ENCODE measurements around the gene AOPEP.
"Not testable (repeated sequence)": the region's sequence is repeated elsewhere in the genome, so short reads cannot be mapped to it uniquely, and the experiment has no call there.

Gene AOPEP

DNA sequence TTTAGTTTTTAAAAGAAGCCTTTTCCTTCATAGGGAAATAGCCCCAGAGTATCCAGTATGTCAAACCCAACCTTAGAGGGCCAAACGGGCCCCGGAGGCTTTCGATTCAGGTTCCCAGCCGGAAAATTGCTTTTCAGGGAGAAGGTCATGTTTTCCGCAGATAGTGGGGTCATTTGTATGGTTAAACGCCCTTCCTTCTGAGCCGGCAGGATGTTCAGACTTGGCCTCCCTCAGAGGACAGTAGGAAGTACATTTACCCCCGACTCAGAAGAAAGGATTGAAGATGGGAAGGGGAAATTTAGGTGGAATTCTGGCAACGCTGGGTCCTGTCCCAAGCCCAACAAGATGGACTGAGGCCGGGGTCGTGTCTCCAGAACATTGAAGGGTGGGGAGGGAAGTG, 195.2 kb downstream of the AOPEP start:
- no peak for DNase-seq

- DNase-seq, result no peak
Observed at GRCh38 chr9:94922098-94922607, 195.7 kb downstream of the AOPEP start.

DNA sequence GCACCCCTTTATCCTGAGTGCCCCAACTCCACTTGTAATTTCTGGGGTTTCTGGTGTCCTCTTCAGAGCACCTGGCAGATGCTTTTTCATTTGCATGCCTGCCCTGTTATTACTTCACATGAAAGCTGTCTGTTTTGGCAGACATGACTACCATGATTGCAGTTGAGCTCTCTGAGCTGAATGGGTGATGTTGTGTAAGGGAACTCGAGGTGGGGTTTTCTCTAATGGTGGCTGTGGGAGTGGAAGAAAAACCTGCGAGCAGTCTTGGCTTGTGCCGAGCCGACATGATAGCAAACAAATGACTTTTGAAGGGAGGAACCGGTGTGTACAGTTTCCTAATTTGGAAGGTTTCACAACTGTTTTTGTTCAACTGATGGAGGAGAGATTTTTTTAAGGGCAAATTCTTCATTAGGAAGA, 196.2 kb downstream of the AOPEP start:
- no peak for DNase-seq

DNA sequence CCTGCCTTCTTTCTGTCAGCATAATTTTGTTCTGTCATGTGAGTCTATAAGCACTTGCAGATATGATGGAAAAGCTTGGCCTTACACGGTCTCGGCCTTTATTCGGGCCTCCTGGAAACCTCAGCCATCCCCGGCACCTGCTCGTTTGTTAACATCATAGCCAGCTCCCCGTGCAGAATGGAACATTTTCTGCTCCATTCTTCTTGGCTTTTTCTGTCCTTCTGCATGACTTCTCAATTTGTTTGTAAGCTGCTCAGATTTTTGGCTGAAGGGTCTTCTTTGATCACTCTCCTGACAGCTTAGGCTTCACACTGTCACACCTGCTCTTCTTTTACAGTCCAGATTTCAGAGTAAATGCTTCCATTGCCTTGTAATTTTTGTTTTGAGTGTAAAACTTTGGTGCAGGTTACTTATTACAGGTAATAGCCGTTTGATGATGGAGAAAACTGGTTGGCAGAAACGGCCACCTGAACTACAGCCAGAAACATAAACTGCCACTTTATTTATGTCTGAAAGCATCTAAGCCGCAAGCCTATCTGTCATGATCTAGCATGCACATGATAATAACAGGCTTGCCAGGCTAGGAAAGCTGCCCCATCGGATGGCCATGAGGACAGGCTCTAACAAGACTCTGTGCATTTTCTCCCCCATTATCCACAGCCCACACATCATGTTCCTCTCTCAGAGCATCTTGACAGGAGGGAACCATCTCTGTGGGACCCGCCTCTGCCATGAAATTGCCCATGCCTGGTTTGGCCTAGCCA, 197.0 kb downstream of the AOPEP start:
- DNase-seq, result no peak

- no peak for DNase-seq
Observed at GRCh38 chr9:94925751-94926430, 199.4 kb downstream of the AOPEP start.

DNA sequence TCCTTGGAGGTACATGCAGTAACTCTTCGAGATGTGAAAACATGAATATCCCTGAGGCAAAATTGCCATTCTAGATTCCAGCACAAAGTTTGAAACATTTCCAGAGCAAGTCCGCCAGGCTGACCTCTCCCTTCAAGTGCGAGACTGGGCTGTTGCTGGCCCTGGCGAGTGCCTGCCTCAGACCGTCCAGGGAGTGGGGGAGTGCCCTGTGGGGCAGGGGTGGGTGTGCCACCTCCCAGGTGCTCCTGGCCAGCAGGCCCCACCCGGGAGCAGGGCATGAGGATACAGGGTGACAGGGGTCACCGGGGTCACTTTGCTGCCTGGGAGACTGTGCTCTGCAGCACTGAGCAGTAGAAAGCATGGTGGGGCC, 199.9 kb downstream of the AOPEP start:
- DNase-seq, result no peak

DNA sequence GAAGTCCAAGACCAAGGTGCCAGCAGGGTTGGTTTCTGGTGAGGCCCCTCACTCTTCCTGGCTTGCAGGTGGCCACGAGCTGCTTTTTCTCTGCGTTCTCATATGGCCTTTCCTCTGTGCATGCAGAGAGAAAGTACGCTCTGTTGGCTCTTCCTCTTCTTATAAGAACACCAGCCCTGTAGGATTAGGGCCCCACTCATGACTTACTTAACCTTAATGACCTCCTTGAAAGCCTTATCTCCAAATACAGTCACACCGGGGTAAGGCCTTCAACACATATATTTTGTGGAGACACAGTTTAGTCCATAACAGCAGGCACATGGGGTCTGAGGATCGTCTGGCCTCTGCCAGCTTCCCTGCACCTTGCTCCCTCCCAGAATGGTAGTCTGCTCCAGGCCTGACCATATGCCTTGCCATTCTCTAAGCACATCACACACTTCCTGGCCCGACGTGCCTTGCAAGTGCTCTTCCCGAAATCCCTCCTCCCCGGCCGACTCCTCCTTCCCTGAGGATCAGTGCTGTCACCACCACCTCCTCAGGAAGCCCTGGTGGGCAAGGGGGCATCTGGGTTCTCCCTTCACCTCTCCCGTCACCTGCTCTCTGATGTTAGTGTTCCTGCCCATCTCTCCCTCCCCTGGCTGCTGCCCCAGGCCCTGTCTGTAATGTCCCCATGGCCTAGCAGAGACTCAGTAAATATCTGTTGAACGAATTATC, 200.7 kb downstream of the AOPEP start:
- no peak for DNase-seq

DNA sequence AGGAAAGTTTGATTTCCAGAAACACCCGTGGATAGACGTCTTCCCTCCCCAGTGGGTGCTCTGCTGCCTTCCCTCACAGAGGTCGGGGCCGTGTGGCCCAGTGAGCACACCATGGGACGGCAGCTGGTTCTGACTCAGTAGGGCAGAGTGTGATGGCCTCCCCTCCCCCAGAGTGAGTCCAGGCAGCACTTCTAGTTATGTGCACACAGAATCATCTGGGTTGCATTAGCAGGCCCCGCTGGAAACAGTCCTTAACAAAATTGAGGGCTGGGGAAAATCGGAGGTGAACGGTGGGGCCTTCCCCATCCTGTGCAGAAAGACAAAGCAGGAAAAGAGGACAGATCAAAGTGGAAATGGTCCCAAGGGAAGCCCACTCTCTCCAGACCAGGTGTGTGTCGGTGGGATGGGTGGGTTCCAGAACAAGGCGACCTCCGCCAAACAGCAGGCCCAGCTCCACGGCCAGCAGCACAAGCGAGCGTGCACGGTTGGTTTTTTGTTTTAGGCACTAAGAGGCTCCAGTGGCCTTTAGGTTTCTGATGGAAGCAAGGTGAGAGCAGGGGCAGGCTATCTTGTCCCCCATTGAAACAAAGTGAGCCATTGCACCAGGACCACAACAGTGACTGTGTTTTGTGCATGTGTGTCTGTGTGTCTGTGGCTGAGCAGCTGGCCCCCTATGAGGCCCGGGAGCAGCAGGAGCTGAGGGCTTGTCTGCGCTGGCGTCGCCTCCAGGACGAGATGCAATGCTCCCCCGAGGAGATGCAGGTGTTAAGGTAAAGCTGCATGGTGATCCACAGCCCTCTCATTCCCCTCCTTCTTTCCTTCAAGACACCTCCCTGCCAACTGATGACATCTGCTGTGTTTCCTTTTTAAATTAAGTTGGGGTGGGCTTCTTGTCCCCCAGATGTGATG, 201.5 kb downstream of the AOPEP start:
- no peak for DNase-seq

GRCh38 chr9:94928691-94929368, 202.3 kb downstream of the AOPEP start:
- DNase-seq, result no peak

- DNase-seq, result no peak
Observed at GRCh38 chr9:94929369-94929756, 202.9 kb downstream of the AOPEP start.

DNA sequence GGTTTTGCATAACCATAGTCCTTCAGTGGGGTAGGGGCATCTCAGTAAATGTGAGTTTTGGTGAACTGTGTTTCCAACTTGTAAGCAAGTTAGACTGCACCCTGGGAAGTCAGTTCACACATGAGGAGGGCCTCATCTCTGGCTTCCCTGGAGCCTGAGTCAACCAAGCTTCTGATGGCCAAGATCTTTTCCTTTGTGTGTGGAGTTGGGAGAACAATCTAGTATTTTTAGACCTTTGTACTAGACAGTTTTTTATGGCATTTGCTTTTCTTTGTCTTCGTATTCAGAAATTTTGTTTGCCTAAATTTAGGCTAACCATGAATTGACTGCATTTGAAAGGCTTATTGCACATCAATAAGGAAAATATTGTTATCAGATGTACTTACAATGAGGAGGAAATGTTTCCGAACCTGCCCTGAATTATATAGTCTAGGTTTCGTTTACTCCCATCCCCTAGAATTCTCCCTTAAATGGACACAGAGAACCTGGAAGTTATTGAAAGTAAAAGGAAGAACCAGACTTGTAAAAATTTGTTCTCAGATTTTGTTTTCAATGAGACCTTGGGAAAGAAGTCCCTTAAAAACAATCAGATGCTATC, 204.6 kb downstream of the AOPEP start:
- DNase-seq, result no peak

GRCh38 chr9:94931740-94932139, 205.2 kb downstream of the AOPEP start:
- DNase-seq, result no peak

DNA sequence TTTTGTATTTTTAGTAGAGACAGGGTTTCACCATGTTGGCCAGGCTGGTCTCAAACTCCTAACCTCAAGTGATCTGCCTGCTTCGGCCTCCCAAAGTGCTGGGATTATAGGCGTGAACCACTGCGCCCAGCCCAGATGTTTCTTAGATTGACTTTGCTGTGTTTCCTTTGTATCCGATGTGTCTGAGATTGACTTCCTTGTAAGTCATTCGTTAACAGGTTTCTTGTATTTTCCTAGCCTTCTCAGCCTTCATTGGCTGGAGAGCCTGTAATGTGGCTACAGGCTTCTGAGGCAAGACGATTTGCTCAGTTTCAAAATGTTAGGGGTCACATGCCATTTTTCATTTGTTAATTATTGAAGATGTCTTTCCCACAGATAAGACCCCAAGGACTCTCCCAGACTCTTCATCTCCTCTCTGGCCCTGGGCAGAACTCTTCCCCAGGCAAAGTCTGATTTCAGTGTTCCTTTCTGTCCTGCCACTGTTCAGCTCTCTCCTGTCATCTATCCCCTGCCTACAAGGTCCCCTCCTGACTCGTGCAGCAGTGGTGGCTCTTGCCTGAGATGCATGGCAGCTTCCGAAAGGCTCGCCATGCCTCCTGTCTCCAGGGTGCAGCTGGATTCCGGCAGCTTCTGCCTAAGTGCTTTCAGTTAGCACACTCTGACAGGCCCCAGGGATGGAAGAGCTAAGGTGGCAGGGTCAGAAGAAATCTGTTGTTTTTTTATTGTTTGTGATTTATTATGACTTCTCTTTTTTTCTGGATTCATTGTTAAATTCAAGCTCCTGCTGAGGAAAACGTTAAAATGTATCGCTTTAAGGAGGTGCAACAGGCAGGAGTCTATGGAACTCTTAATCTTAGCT, 206.4 kb downstream of the AOPEP start:
- DNase-seq, result no peak

GRCh38 chr9:94933511-94933828, 207.0 kb downstream of the AOPEP start:
- no peak for DNase-seq

- DNase-seq, result no peak
Observed at GRCh38 chr9:94934816-94935328, 208.4 kb downstream of the AOPEP start.

DNA sequence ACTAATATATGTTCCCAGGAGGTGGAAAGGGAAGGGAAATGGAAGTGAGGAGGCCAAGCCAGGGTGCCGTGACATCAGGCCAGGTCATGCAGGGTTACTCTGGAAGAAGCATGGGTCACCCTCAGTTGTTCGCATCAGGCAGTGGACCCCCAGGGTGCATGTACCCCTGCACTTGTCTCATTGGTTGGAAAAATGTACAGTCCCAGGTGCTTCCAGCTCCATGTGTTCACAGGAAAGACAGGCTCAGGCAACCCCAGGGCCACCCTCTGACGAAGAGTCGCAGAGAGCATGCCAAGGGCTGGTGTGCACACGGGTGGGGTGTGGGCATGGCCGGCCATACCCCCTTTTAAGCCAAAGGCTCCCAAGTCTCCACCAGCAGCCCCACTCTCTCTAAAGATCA, 208.9 kb downstream of the AOPEP start:
- DNase-seq, result no peak

- no peak for DNase-seq
Observed at GRCh38 chr9:94936419-94936818, 209.9 kb downstream of the AOPEP start.

- no peak for DNase-seq
Observed at GRCh38 chr9:94937214-94937903, 210.9 kb downstream of the AOPEP start.

- no peak for DNase-seq
Observed at GRCh38 chr9:94938384-94938783, 211.9 kb downstream of the AOPEP start.

- DNase-seq, result not testable (repeated sequence)
Observed at GRCh38 chr9:94940296-94940695, 213.8 kb downstream of the AOPEP start.

All from activated CD8-positive, alpha-beta memory T cell treated with anti-CD3 and anti-CD28 coated beads, Interleukin-2, amount 50 U/mL, for 48 hours (primary cell).